ENCODE data around the gene MXI1. TPM values are rescaled to one million over a fixed set of nuclear protein-coding genes. Genes with fewer than 3 reads are reported as not detected.

The MXI1 gene
- polyA plus RNA-seq, 1 donor: 22.9 TPM

- Histone ChIP-seq H3K27ac (ENCODE audit: low read length) (no peak overlapping the region), H3K27me3 (ENCODE audit: control insufficient read depth, insufficient read depth, low read length) (peaks cover 5% of the 10 kb centered on the region), H3K9me3 (ENCODE audit: control insufficient read depth, low read depth, low read length) (no peaks in the 10 kb centered on the region), H3K4me1 (ENCODE audit: control insufficient read depth, insufficient read depth, low read length) (peaks cover 30% of the 10 kb centered on the region), H3K36me3 (ENCODE audit: control insufficient read depth, insufficient read depth, low read length) (no peaks in the 10 kb centered on the region), H3K4me3 (ENCODE audit: low read length) (no peak overlapping the region)
- peak; percentile 77 to 84 for DNase-seq
- no CpG with 5 or more reads among the region's 10 CpGs for WGBS (ENCODE audit: insufficient coverage, low lambda C conversion rate)
Measured at GRCh38 chr10:110168601-110169481, 38.6 kb upstream of the MXI1 start.

GRCh38 chr10:110169586-110169985 is 37.8 kb upstream of the MXI1 start:
- Histone ChIP-seq H3K4me1 (ENCODE audit: control insufficient read depth, insufficient read depth, low read length) (peaks cover 26% of the 10 kb centered on the region), H3K36me3 (ENCODE audit: control insufficient read depth, insufficient read depth, low read length) (no peaks in the 10 kb centered on the region), H3K4me3 (ENCODE audit: low read length) (no peak overlapping the region), H3K27me3 (ENCODE audit: control insufficient read depth, insufficient read depth, low read length) (peaks cover 5% of the 10 kb centered on the region), H3K27ac (ENCODE audit: low read length) (no peak overlapping the region), H3K9me3 (ENCODE audit: control insufficient read depth, low read depth, low read length) (no peaks in the 10 kb centered on the region)
- no CpG with 5 or more reads among the region's 1 CpG for WGBS (ENCODE audit: insufficient coverage, low lambda C conversion rate)
- DNase-seq: no peak

DNA sequence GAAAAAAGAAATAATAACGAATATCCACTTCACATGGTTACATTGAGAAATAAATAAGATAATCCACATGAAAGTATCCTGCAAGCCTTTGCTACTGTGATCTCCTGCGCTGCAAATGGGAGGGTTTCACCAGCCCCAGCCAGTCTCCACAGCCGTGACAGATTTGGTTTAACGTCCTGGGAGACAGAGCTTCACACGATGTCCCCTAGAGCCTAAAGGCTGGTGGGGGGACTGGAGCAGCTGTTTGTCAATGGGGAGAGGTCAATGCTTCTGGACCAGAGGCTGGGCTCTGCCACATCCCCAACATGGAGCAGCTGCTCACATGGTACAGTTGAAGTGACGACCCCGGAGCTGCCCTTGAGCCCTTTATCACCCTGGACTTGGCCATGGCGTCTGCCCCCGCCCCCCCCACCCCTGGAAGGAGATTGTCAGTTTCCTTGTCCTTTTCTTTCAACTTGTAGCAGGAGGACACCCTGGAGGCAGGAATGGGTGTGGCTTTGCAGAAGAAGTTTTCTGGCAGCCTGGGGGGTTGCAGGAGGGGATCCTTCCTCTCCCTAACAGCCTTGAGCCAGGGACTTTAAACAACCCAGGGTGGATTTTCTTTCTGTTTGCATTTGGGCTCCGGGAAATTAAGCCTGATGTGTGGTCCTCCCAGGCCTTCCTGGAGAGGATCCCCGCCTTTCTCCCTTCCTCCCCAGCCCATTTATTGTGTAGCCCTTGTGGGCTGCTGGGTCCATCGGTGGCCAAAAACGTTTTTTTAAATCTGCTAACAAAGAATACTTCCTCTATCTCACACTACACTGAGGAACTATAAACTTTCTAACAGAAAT is 37.0 kb upstream of the MXI1 start:
- Histone ChIP-seq H3K9me3 (ENCODE audit: control insufficient read depth, low read depth, low read length) (no peaks in the 10 kb centered on the region), H3K36me3 (ENCODE audit: control insufficient read depth, insufficient read depth, low read length) (no peaks in the 10 kb centered on the region), H3K4me3 (ENCODE audit: low read length) (no peak overlapping the region), H3K27ac (ENCODE audit: low read length) (no peak overlapping the region), H3K4me1 (ENCODE audit: control insufficient read depth, insufficient read depth, low read length) (peaks cover 30% of the 10 kb centered on the region), H3K27me3 (ENCODE audit: control insufficient read depth, insufficient read depth, low read length) (peaks cover 5% of the 10 kb centered on the region)
- peak in 1 of 2 donors; percentile 23 for DNase-seq
- 20% methylated on average over 1 of the region's 13 CpGs for WGBS (ENCODE audit: insufficient coverage, low lambda C conversion rate)

GRCh38 chr10:110171032-110171431 is 36.4 kb upstream of the MXI1 start:
- H3K36me3 ChIP-seq (ENCODE audit: control insufficient read depth, insufficient read depth, low read length): no peaks in the 10 kb centered on the region
- H3K4me3 ChIP-seq (ENCODE audit: low read length): no peak overlapping the region
- H3K9me3 ChIP-seq (ENCODE audit: control insufficient read depth, low read depth, low read length): no peaks in the 10 kb centered on the region
- WGBS (ENCODE audit: insufficient coverage, low lambda C conversion rate): 67% methylated on average over 1 of the region's 6 CpGs
- H3K27me3 ChIP-seq (ENCODE audit: control insufficient read depth, insufficient read depth, low read length): peaks cover 4% of the 10 kb centered on the region
- peaks cover 25% of the 10 kb centered on the region for H3K4me1 ChIP-seq (ENCODE audit: control insufficient read depth, insufficient read depth, low read length)
- DNase-seq: no peak
- H3K27ac ChIP-seq (ENCODE audit: low read length): no peak overlapping the region

GRCh38 chr10:110172155-110172554 is 35.2 kb upstream of the MXI1 start:
- 83% methylated on average over 1 of the region's 5 CpGs for WGBS (ENCODE audit: insufficient coverage, low lambda C conversion rate)
- peaks cover 3% of the 10 kb centered on the region for H3K27me3 ChIP-seq (ENCODE audit: control insufficient read depth, insufficient read depth, low read length)

GRCh38 chr10:110174201-110174600 is 33.2 kb upstream of the MXI1 start:
- no peaks in the 10 kb centered on the region for H3K27me3 ChIP-seq (ENCODE audit: control insufficient read depth, insufficient read depth, low read length)
- no peaks in the 10 kb centered on the region for H3K36me3 ChIP-seq (ENCODE audit: control insufficient read depth, insufficient read depth, low read length)
- H3K27ac ChIP-seq (ENCODE audit: low read length): no peak overlapping the region
- no peak overlapping the region for H3K4me3 ChIP-seq (ENCODE audit: low read length)
- H3K9me3 ChIP-seq (ENCODE audit: control insufficient read depth, low read depth, low read length): no peaks in the 10 kb centered on the region
- peaks cover 13% of the 10 kb centered on the region for H3K4me1 ChIP-seq (ENCODE audit: control insufficient read depth, insufficient read depth, low read length)
- DNase-seq: no peak

More at GRCh38 chr10:110172155-110172554, 35.2 kb upstream of the MXI1 start:
- no peak for DNase-seq
- H3K36me3 ChIP-seq (ENCODE audit: control insufficient read depth, insufficient read depth, low read length): no peaks in the 10 kb centered on the region
- H3K27ac ChIP-seq (ENCODE audit: low read length): no peak overlapping the region
- H3K4me1 ChIP-seq (ENCODE audit: control insufficient read depth, insufficient read depth, low read length): peaks cover 23% of the 10 kb centered on the region
- no peak overlapping the region for H3K4me3 ChIP-seq (ENCODE audit: low read length)
- H3K9me3 ChIP-seq (ENCODE audit: control insufficient read depth, low read depth, low read length): no peaks in the 10 kb centered on the region

GRCh38 chr10:110174816-110175215 is 32.6 kb upstream of the MXI1 start:
- Histone ChIP-seq H3K9me3 (ENCODE audit: control insufficient read depth, low read depth, low read length) (no peaks in the 10 kb centered on the region), H3K36me3 (ENCODE audit: control insufficient read depth, insufficient read depth, low read length) (no peaks in the 10 kb centered on the region), H3K27me3 (ENCODE audit: control insufficient read depth, insufficient read depth, low read length) (no peaks in the 10 kb centered on the region), H3K4me3 (ENCODE audit: low read length) (no peak overlapping the region), H3K27ac (ENCODE audit: low read length) (no peak overlapping the region), H3K4me1 (ENCODE audit: control insufficient read depth, insufficient read depth, low read length) (peaks cover 7% of the 10 kb centered on the region)
- DNase-seq: no peak
- no CpG with 5 or more reads among the region's 5 CpGs for WGBS (ENCODE audit: insufficient coverage, low lambda C conversion rate)

- H3K4me3 ChIP-seq (ENCODE audit: low read length): no peak overlapping the region
- peaks cover 4% of the 10 kb centered on the region for H3K4me1 ChIP-seq (ENCODE audit: control insufficient read depth, insufficient read depth, low read length)
- peak in 1 of 2 donors; percentile 53 for DNase-seq
- no CpG with 5 or more reads among the region's 2 CpGs for WGBS (ENCODE audit: insufficient coverage, low lambda C conversion rate)
- no peak overlapping the region for H3K27ac ChIP-seq (ENCODE audit: low read length)
- H3K9me3 ChIP-seq (ENCODE audit: control insufficient read depth, low read depth, low read length): no peaks in the 10 kb centered on the region
- no peaks in the 10 kb centered on the region for H3K27me3 ChIP-seq (ENCODE audit: control insufficient read depth, insufficient read depth, low read length)
- no peaks in the 10 kb centered on the region for H3K36me3 ChIP-seq (ENCODE audit: control insufficient read depth, insufficient read depth, low read length)
Measured at GRCh38 chr10:110175406-110175805, 32.0 kb upstream of the MXI1 start.

- Histone ChIP-seq H3K4me1 (ENCODE audit: control insufficient read depth, insufficient read depth, low read length) (peaks cover 4% of the 10 kb centered on the region), H3K36me3 (ENCODE audit: control insufficient read depth, insufficient read depth, low read length) (no peaks in the 10 kb centered on the region), H3K9me3 (ENCODE audit: control insufficient read depth, low read depth, low read length) (no peaks in the 10 kb centered on the region), H3K27ac (ENCODE audit: low read length) (no peak overlapping the region), H3K4me3 (ENCODE audit: low read length) (no peak overlapping the region), H3K27me3 (ENCODE audit: control insufficient read depth, insufficient read depth, low read length) (no peaks in the 10 kb centered on the region)
- 100% methylated on average over 3 of the region's 19 CpGs for WGBS (ENCODE audit: insufficient coverage, low lambda C conversion rate)
- DNase-seq: no peak
Measured at GRCh38 chr10:110176141-110177030, 31.0 kb upstream of the MXI1 start.

DNA sequence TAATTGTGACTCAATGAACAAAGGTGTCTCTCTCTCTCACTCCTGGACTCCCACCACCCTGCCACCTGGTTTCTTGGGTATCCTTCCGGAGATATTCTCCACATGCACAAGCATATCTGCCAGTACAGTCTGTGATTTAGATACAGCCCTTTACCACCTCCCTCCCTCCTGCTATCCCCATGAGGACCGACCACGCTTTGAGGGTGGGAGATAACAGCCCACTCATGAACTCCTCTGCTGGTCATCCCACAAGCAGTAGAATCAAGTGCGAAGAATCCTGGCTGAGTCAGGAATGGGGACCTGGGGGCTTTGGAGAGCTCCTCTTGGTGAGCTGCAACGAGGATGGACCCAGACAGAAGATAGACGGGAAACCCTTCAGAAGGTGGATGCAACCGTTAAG is 28.2 kb upstream of the MXI1 start:
- DNase-seq: no peak
- Histone ChIP-seq H3K9me3 (ENCODE audit: control insufficient read depth, low read depth, low read length) (no peaks in the 10 kb centered on the region), H3K4me3 (ENCODE audit: low read length) (no peak overlapping the region), H3K36me3 (ENCODE audit: control insufficient read depth, insufficient read depth, low read length) (no peaks in the 10 kb centered on the region), H3K27ac (ENCODE audit: low read length) (no peak overlapping the region), H3K27me3 (ENCODE audit: control insufficient read depth, insufficient read depth, low read length) (no peaks in the 10 kb centered on the region), H3K4me1 (ENCODE audit: control insufficient read depth, insufficient read depth, low read length) (peaks cover 4% of the 10 kb centered on the region)
- 83% methylated on average over 1 of the region's 7 CpGs for WGBS (ENCODE audit: insufficient coverage, low lambda C conversion rate)

All from large intestine (tissue), 3 donors.